ENCODE results near the gene RELL1. TPM values are rescaled to one million over a fixed set of nuclear protein-coding genes. Genes with fewer than 3 reads are reported as not detected.
A peak's percentile ranks its signal among the peaks of the same experiment; 100 is the strongest.

Gene RELL1
- total and polyA plus RNA-seq, 12 donors: 0.44 to 27.0 (median 13.8) TPM

GRCh38 chr4:37603711-37604110, 82.5 kb downstream of the RELL1 start:
- WGBS, 4 donors: 68 to 78% (median 73%) methylated on average over 5 of the region's 5 CpGs
- no peak overlapping the region for H3K4me3 ChIP-seq
- no peaks in the 10 kb centered on the region for H3K27me3 ChIP-seq
- no peaks in the 10 kb centered on the region for H3K4me1 ChIP-seq (replicated peaks in 1 of 2)
- no peaks in the 10 kb centered on the region for H3K9me3 ChIP-seq (replicated peaks in 1 of 3)
- DNase-seq: no peak
- H3K27ac ChIP-seq: no peak overlapping the region
- TF ChIP-seq POLR2A (IDR thresholded peaks at IDR 0.05): no peak
- H3K36me3 ChIP-seq (replicated peaks in 1 of 2): no peaks in the 10 kb centered on the region
- intact Hi-C loops (cut with DNase I): loop anchor here (5.0 to 10.0 kb wide), 3 partner anchors 194 to 434 kb away; no protein-coding TSS in a partner anchor

- Histone ChIP-seq H3K4me1 (replicated peaks in 1 of 2) (no peaks in the 10 kb centered on the region), H3K4me3 (no peak overlapping the region), H3K27ac (no peak overlapping the region), H3K36me3 (replicated peaks in 1 of 2) (no peaks in the 10 kb centered on the region), H3K9me3 (replicated peaks in 1 of 3) (no peaks in the 10 kb centered on the region), H3K27me3 (no peaks in the 10 kb centered on the region)
- WGBS, 4 donors: 7 to 12% (median 8%) methylated on average over 7 to 10 of the region's 10 CpGs
- intact Hi-C loops (cut with DNase I): loop anchor here (5.0 to 10.0 kb wide), 3 partner anchors 194 to 434 kb away; no protein-coding TSS in a partner anchor
- TF ChIP-seq POLR2A (IDR thresholded peaks at IDR 0.05): no peak
- TF ChIP-seq, protein P1, sequence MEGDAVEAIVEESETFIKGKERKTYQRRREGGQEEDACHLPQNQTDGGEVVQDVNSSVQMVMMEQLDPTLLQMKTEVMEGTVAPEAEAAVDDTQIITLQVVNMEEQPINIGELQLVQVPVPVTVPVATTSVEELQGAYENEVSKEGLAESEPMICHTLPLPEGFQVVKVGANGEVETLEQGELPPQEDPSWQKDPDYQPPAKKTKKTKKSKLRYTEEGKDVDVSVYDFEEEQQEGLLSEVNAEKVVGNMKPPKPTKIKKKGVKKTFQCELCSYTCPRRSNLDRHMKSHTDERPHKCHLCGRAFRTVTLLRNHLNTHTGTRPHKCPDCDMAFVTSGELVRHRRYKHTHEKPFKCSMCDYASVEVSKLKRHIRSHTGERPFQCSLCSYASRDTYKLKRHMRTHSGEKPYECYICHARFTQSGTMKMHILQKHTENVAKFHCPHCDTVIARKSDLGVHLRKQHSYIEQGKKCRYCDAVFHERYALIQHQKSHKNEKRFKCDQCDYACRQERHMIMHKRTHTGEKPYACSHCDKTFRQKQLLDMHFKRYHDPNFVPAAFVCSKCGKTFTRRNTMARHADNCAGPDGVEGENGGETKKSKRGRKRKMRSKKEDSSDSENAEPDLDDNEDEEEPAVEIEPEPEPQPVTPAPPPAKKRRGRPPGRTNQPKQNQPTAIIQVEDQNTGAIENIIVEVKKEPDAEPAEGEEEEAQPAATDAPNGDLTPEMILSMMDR (IDR thresholded peaks at IDR 0.05): peak; percentile 94 to 98 (median 96)
- DNase-seq: peak; percentile 76 to 93 (median 84)
Measured at GRCh38 chr4:37603070-37603468, 83.1 kb downstream of the RELL1 start.

GRCh38 chr4:37602454-37603069, 83.6 kb downstream of the RELL1 start:
- 51 to 60% (median 54%) methylated on average over 18 of the region's 18 CpGs for WGBS, 4 donors
- H3K4me3 ChIP-seq: no peak overlapping the region
- intact Hi-C loops (cut with DNase I): loop anchor here (5.0 to 10.0 kb wide), 3 partner anchors 195 to 435 kb away; no protein-coding TSS in a partner anchor

DNA sequence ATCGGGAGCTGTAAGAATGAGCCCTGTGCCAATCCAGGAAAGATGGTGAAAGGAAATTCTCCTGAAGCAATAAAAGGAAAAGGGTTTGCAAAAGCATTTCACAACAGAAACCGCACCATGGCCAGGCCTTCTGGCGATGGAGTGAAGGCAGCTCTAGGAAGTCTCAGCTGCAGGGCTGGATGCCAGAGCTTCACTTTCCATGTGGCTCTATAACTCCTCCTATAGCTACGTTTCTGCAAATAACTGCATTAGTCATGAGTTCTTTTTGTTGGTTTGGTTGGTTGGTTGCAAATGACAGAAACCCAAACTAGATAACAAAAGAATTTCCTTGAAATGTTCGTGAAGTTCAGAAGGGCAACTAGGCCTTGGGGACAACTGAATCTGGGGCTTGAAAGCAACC, 84.6 kb downstream of the RELL1 start:
- WGBS, 4 donors: 41 to 53% (median 44%) methylated on average over 5 of the region's 5 CpGs

More at GRCh38 chr4:37602454-37603069, 83.6 kb downstream of the RELL1 start:
- Histone ChIP-seq H3K4me1 (replicated peaks in 1 of 2) (no peaks in the 10 kb centered on the region), H3K9me3 (replicated peaks in 1 of 3) (no peaks in the 10 kb centered on the region), H3K27me3 (no peaks in the 10 kb centered on the region), H3K36me3 (replicated peaks in 1 of 2) (no peaks in the 10 kb centered on the region), H3K27ac (no peak overlapping the region)
- no peak for DNase-seq
- TF ChIP-seq, protein P1 (IDR thresholded peaks at IDR 0.05): no peak
- TF ChIP-seq POLR2A (IDR thresholded peaks at IDR 0.05): no peak

More for the DNA sequence above, 84.6 kb downstream of the RELL1 start:
- no peaks in the 10 kb centered on the region for H3K9me3 ChIP-seq (replicated peaks in 1 of 3)
- no peak overlapping the region for H3K27ac ChIP-seq
- no peaks in the 10 kb centered on the region for H3K27me3 ChIP-seq
- TF ChIP-seq, protein P1 (IDR thresholded peaks at IDR 0.05): no peak
- TF ChIP-seq POLR2A (IDR thresholded peaks at IDR 0.05): no peak
- H3K4me1 ChIP-seq (replicated peaks in 1 of 2): no peaks in the 10 kb centered on the region
- no peak overlapping the region for H3K4me3 ChIP-seq
- no peaks in the 10 kb centered on the region for H3K36me3 ChIP-seq (replicated peaks in 1 of 2)
- intact Hi-C loops (cut with DNase I): loop anchor here (5.0 to 10.0 kb wide), 3 partner anchors 196 to 436 kb away; no protein-coding TSS in a partner anchor
- peak in 4 of 7 donors; percentile 24 to 44 (median 32) for DNase-seq
